Tibial artery (tissue), 4 donors: ENCODE results near the gene TFIP11.

ENCODE experiments used
- DNase-seq, 2 donors: peaks; one replicate each; pipeline ENCODE4 v3.0.0-alpha.2; 2019
- H3K27ac ChIP-seq, 2 donors: fragments of 200-600 bp; sonication (generic) in 1 of 2; 1 replicate in 1 of 2; 2 replicates in 1 of 2; pipeline ENCODE4 v1.5.1; 2018 to 2019; ENCODE audit warnings: mild to moderate bottlenecking in 1 of 2
- H3K27me3 ChIP-seq, 2 donors: fragments of 200-600 bp; sonication (generic) in 1 of 2; one replicate each; pipeline versions ENCODE4 v1.5.1 to v1.6.0; 2016 to 2019
- H3K36me3 ChIP-seq, 3 donors: fragments of 200-600 bp; sonication (generic) in 2 of 3; one replicate each; pipeline ENCODE4 v1.5.1; 2016 to 2019; ENCODE audit warnings: mild to moderate bottlenecking in 2 of 3
- H3K4me1 ChIP-seq, 4 donors: fragments of 200-600 bp; sonication (generic) in 2 of 4; 1 replicate in 3 of 4; 2 replicates in 1 of 4; pipeline ENCODE4 v1.5.1; 2016 to 2019
- H3K4me3 ChIP-seq, 2 donors: fragments of 200-600 bp; sonication (generic) in 1 of 2; 1 replicate in 1 of 2; 2 replicates in 1 of 2; pipeline ENCODE4 v1.5.1; 2018 to 2019; ENCODE audit warnings: mild to moderate bottlenecking in 2 of 2
- H3K9me3 ChIP-seq, 3 donors: fragments of 200-600 bp; sonication (generic) in 1 of 3; one replicate each; pipeline ENCODE4 v1.5.1; 2016 to 2019
- CTCF ChIP-seq, 2 experiments: fragments of 200-600 bp in 1 of 2; fragments of 450-650 bp in 1 of 2; IDR thresholded peaks; one replicate each; pipeline ENCODE4 v1.5.1; 2017 to 2019; ENCODE audit warnings: antibody characterized with exemption in 2 of 2, mild to moderate bottlenecking in 1 of 2, moderate library complexity in 1 of 2
- intact Hi-C: fragments of 100-400 bp; cut with DNase I; formaldehyde crosslinking; loops from one replicate; pipeline ENCODE4 v1.15.0; 2023; ENCODE audit warnings: low total_unique reads

The TFIP11 gene

GRCh38 chr22:26486394-26486793 is 25.9 kb downstream of the TFIP11 start:
- Histone ChIP-seq H3K4me3 (no peak overlapping the region), H3K27me3 (no peaks in the 10 kb centered on the region), H3K4me1 (peaks cover 0 to 39% (median 21%) of the 10 kb centered on the region in 4 donors), H3K36me3 (peaks cover 18 to 44% (median 34%) of the 10 kb centered on the region in 3 donors), H3K27ac (no peak overlapping the region), H3K9me3 (no peaks in the 10 kb centered on the region)
- intact Hi-C loops = loop anchor here (10.0 kb wide), 1 partner anchor 98 kb away; no protein-coding TSS in a partner anchor
- no peak for TF ChIP-seq CTCF (IDR thresholded peaks at IDR 0.05)
- no peak for DNase-seq

GRCh38 chr22:26485806-26486390 is 26.4 kb downstream of the TFIP11 start:
- no peaks in the 10 kb centered on the region for H3K9me3 ChIP-seq
- no peak overlapping the region for H3K27ac ChIP-seq
- TF ChIP-seq CTCF (IDR thresholded peaks at IDR 0.05) = no peak
- no peak overlapping the region for H3K4me3 ChIP-seq
- peaks cover 0 to 44% (median 26%) of the 10 kb centered on the region in 4 donors for H3K4me1 ChIP-seq
- peaks cover 13 to 39% (median 29%) of the 10 kb centered on the region in 3 donors for H3K36me3 ChIP-seq
- DNase-seq = no peak
- intact Hi-C loops = loop anchor here (10.0 kb wide), 1 partner anchor 99 kb away; no protein-coding TSS in a partner anchor
- H3K27me3 ChIP-seq = no peaks in the 10 kb centered on the region

GRCh38 chr22:26485013-26485412 is 27.3 kb downstream of the TFIP11 start:
- Histone ChIP-seq H3K36me3 (peaks cover 10 to 40% (median 26%) of the 10 kb centered on the region in 3 donors), H3K4me1 (peaks cover 0 to 52% (median 35%) of the 10 kb centered on the region in 4 donors), H3K27ac (peak overlapping the region; percentile 90 to 97), H3K9me3 (no peaks in the 10 kb centered on the region), H3K27me3 (no peaks in the 10 kb centered on the region), H3K4me3 (no peak overlapping the region)
- intact Hi-C loops = loop anchor here (10.0 kb wide), 1 partner anchor 100 kb away; no protein-coding TSS in a partner anchor
- no peak for TF ChIP-seq CTCF (IDR thresholded peaks at IDR 0.05)
- DNase-seq = peak in 1 of 2 donors; percentile 31

- no peak for TF ChIP-seq CTCF (IDR thresholded peaks at IDR 0.05)
- no peaks in the 10 kb centered on the region for H3K27me3 ChIP-seq
- H3K27ac ChIP-seq = peak overlapping the region; percentile 90 to 97
- H3K36me3 ChIP-seq = peaks cover 7 to 34% (median 20%) of the 10 kb centered on the region in 3 donors
- peak overlapping the region; percentile 64 to 94 for H3K4me3 ChIP-seq
- no peaks in the 10 kb centered on the region for H3K9me3 ChIP-seq
- peaks cover 0 to 58% (median 39%) of the 10 kb centered on the region in 4 donors for H3K4me1 ChIP-seq
- intact Hi-C loops = loop anchor here (10.0 kb wide), 1 partner anchor 100 kb away; no protein-coding TSS in a partner anchor
- DNase-seq = peak in 1 of 2 donors; percentile 15
Measured at GRCh38 chr22:26484360-26484706, 27.9 kb downstream of the TFIP11 start.

- intact Hi-C loops = loop anchor here (10.0 kb wide), 1 partner anchor 101 kb away; no protein-coding TSS in a partner anchor
- Histone ChIP-seq H3K27ac (peak within 1 kb of the TSS; percentile 90 to 97), H3K36me3 (peaks cover 6 to 27% (median 13%) of the 10 kb centered on the region in 3 donors), H3K9me3 (no peaks in the 10 kb centered on the region), H3K27me3 (no peaks in the 10 kb centered on the region), H3K4me3 (peak within 1 kb of the TSS; percentile 64 to 94), H3K4me1 (peaks cover 0 to 59% (median 39%) of the 10 kb centered on the region in 4 donors)
- DNase-seq = peak; percentile 85 to 93
- TF ChIP-seq CTCF (IDR thresholded peaks at IDR 0.05) = no peak
Measured at GRCh38 chr22:26483439-26484359, 28.6 kb downstream of the TFIP11 start, which contains the start of the genes HPS4 and SRRD. Gene HPS4 (minus strand): TSS chr22:26483783. CDS start chr22:26481762, 2,021 bp downstream. Gene SRRD (plus strand): TSS chr22:26483877. CDS start chr22:26483891, 14 bp downstream.
